ENCODE data around the gene NRTN.
A peak's percentile ranks its signal among the peaks of the same experiment; 100 is the strongest.
"Not testable (repeated sequence)": the region's sequence is repeated elsewhere in the genome, so short reads cannot be mapped to it uniquely, and the experiment has no call there.

NRTN gene

GRCh38 chr19:5804516-5805461 is at the start of gene NRTN:
Gene NRTN, plus strand, starts transcription at chr19:5805067. Its CDS starts 19,099 bp downstream, at chr19:5824166.
- peak in 1 of 2 donors; percentile 33 for DNase-seq (ENCODE audit: low read depth in 2 of 2)

DNA sequence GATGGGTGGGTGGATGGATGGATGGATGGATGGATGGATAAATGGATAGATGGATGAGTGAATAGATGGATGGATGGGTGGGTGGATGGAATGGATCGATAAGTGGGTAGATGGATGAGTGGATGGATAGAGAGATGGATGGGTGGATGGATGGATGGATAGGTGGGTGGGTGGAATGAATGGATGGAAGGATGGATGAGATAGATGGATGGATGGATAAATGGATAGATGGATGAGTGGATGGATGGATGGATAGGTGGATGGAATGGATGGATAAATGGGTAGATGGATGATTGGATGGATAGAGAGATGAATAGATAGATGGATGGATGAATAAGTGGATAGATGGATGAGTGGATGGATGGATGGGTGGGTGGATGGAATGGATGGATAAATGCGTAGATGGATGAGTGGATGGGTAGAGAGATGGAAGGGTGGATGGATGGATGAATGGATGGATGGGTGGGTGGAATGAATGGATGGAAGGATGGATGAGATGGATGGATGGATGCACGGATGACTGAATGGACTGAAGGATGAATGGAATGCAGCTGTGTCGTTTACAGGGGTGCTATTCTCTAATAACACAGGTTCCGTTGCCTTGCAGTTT is 42.2 kb upstream of the NRTN start:
- DNase-seq (ENCODE audit: low read depth in 2 of 2), result no peak

- DNase-seq (ENCODE audit: low read depth in 2 of 2), result no peak
These were observed 39.6 kb upstream of the NRTN start for GRCh38 chr19:5765220-5765619.

- DNase-seq (ENCODE audit: low read depth in 2 of 2), result no peak
These were observed 36.9 kb upstream of the NRTN start for GRCh38 chr19:5767949-5768348.

DNA sequence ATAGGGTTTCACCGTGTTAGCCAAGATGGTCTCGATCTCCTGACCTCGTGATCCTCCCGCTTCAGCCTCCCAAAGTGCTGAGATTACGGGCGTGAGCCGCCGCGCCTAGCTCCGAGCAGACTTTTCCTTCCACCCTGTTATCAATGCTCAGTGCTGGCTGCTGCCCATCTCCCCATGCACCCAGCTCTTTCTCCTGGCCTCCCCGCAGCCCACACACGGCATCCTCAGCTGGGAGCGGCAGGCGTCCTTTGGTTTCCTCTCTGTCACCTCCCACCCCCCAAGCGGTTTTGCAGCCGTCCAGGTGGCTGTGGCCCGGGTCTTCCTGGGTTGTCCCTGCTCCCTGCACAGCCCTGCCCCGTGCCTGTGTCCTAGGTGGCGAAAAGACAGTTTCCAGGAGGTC is 32.5 kb upstream of the NRTN start:
- no peak for DNase-seq (ENCODE audit: low read depth in 2 of 2)

- no peak for DNase-seq (ENCODE audit: low read depth in 2 of 2)
These were observed 31.6 kb upstream of the NRTN start for GRCh38 chr19:5773276-5773675.

DNA sequence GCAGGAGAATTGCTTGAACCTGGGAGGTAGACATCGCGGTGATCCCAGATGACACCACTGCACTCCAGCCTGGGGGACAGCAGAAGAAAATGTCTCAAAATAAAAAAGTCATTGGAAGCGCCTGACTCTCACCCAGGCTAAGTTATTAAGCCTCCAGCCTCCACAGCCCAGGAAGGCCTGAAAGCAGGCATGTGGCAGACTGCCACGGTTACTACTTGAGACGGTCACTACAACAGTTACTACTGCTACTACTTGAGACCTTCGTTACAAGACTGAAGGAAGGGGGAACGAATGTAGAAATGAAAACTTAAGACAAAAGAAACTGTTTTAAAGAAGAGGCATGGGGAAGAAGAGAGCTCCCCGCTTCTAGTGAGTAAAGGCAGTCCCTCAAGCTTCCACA is 29.9 kb upstream of the NRTN start:
- DNase-seq (ENCODE audit: low read depth in 2 of 2), result no peak

DNA sequence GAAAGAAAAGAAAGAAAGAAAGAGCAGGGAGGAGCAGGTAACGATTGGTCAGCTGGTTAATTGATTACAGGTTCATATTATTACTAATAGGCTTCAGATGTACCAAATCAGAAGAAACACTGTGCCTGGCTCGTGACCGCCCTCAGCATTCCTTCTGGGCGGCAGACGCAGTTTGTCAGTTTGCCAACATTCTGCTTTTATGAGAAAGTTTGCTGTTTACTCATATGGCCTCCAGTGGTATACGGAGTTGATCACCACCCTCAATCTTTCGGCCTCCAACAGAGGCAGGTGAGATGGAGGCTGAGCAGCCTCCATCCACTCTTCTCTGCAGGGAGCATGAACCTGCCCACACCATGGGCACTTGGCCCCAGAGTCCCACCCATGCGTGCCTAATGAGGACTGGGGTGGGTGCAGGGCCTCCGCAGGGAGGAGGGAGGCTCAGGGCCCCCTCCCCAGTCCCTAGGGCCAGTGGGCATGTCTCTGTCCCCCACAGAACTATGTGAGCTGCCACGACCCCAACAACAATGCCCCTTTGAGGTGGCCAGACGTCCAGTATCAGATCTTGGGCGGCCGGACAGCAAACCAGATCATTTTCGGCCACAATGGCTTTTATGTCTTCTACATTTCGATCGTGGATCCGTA is 29.1 kb upstream of the NRTN start:
- no peak for DNase-seq (ENCODE audit: low read depth in 2 of 2)

- no peak for DNase-seq (ENCODE audit: low read depth in 2 of 2)
These were observed 26.5 kb upstream of the NRTN start for GRCh38 chr19:5778402-5778801.

- not testable (repeated sequence) for DNase-seq (ENCODE audit: low read depth in 2 of 2)
These were observed 24.0 kb upstream of the NRTN start for GRCh38 chr19:5780916-5781315.

GRCh38 chr19:5782322-5782721 is 22.5 kb upstream of the NRTN start:
- DNase-seq (ENCODE audit: low read depth in 2 of 2), result no peak

DNA sequence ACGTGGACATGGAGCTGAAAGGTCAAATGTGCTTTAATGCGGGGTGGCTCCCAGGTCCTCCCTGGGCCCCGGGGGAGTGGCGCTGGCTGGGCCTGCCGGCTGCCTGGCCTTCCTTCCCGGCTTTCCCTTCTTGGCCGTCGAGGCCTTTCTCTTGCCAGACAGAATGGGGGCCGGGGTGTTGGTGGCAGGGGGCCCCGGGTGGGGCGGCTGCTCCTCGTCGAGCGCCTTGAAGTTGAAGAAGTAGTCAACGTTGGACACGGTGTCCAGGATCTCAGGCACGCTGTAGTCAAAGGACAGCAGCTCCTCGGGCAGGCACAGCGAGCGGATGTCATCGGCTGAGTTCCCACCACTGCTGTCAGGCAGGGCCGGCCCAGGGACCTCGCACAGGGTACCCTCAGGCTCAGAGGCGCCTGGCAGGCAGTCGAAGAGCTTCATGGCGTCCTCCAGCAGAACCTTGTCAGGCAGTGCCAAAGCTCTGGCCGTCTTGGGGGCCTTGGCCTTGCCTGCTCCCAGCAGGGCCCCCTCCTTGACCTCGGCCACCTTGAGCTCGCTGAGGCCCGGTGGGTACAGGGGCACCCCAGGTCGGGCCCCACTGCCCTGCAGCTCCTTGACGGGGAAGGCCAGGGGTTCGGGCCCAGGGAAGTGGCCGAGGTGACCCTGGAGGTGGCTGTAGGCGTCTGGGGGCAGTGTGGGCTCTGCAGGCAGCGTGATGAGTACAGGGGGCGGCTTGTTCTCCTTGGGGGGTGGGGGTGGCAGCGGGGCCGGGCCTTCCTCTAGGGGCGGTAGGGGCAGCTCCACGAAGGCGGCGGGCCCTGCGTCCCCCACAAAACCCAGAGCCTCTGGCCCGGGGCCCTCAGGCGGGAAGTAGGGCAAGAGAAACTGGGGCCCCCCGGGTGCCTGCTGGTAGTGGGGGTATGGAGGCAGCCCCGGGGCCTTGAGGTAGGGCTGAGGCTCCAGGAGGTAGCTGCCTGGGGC is 21.6 kb upstream of the NRTN start:
- no peak for DNase-seq (ENCODE audit: low read depth in 2 of 2)

- no peak for DNase-seq (ENCODE audit: low read depth in 2 of 2)
These were observed 20.2 kb upstream of the NRTN start, which contains the start of gene PRR22 for GRCh38 chr19:5784581-5785147. Gene PRR22, minus strand, starts transcription at chr19:5784746. Its CDS starts 86 bp downstream, at chr19:5784660.

GRCh38 chr19:5785423-5785822 is 19.4 kb upstream of the NRTN start:
- DNase-seq (ENCODE audit: low read depth in 2 of 2), result no peak

DNA sequence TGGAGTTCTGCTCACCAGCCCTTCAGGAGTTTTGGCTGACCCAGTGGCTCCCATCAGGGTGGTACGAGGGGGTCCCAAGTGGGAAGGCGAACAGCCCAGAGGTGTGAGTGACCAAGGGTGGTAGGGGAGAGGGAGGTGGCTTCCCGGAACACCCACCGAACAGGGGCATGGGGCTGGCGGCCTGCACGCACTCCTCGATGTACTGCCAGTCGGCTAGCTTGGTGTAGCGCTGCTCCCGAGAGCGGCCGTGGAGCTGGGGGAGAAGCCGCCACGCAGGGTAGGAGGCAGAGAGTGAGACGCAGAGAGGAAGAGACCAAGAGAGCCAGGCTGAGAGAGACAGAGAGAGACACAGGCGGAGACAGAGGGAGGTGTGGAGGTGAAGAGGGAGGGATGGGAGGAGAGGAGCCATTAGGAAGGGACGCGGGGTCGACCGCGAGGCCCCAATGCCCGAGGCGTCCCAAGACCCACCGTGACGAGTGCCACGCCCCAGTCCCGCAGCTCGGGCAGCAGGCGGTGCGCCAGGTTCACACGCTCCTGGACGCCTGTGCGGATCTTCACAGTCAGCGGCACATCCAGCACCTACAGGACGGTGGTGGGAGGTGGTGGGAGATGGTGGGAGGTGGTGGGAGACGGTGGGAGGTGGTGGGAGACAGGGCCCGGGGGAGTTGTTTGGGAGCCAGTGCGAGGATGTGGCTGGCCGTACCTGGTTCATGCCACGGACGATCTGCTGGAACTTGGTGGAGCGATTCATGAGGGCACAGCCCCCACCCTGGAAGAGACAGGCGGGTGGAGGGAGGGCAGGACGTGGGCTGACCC is 18.1 kb upstream of the NRTN start:
- DNase-seq (ENCODE audit: low read depth in 2 of 2), result no peak

- no peak for DNase-seq (ENCODE audit: low read depth in 2 of 2)
These were observed 17.3 kb upstream of the NRTN start for GRCh38 chr19:5787409-5788182.

DNA sequence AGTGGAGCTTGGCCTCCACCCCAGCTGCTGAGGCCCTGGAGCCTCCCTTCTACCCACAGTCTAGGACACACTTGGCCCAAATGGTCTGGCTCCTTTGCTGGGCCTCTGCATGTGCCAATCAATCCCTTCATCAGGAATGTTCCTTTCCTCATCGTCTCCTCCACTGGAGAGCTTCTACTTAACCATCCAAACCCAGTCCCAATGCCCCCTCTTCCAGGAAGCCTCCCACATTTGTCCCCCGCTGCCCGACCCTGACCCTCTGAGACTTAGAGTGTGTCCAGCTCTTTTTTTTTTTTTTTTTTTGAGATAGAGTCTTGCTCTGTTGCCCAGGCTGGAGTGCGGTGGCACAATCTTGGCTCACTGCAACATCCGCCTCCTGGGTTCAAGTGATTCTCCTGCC is 16.4 kb upstream of the NRTN start:
- DNase-seq (ENCODE audit: low read depth in 2 of 2), result no peak

DNA sequence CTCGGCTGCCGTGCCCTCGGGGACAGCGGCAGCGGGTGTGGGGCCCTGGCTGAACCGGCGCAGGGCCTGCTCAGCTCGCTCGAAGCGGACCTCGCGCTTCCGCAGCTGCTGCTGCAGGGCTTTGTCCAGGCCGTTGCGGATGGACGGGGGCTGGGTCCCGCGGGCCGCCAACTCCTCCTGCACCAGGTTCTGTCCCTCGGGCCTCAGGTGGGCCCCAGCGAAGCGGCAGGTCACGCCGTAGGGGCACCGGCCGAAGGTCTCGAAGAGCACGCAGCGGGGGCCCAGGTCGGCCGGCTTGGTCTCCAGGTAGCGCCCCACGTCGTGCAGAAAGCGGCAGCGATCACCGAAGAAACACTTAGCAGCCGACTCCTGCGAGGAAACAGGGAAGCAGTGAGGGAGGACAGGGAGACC is 15.5 kb upstream of the NRTN start:
- no peak for DNase-seq (ENCODE audit: low read depth in 2 of 2)

DNA sequence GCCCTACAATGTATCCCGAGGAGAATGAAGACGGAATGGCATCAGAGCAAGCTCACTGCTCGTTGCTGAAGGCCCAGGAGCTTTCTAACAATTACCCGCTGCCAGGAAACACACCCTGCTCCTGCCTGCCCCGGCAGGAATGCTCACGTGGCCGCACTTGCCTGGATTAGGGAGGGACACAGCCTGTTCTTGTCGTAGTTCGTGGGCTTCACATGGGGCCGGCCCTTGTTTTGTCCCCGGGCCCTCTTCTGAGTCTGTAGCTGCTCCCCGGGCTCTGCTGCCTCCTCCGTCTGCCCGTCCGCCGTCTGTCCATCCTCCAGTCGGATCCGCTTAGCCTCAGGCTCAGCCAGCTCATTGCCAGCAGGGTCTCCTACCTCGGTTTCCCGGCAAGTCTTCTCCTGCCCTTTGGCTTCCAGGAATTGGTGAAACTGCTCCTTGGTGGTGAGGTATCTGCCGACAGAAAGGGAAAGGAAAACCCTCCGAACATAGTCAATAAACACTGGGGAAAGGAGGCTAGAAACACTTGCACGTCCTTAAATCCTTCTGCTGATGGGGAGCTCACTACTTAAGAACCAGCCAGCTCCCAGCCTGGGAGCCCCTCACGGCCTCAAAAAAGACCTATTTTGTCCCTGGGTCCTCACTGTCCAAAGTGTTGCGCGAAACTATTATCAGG is 14.8 kb upstream of the NRTN start:
- DNase-seq (ENCODE audit: low read depth in 2 of 2), result no peak

All from stimulated activated CD8-positive, alpha-beta memory T cell treated with anti-CD3 and anti-CD28 coated beads, Interleukin-2, amount 100 ng/mL, for 1 hour (primary cell).